Measurements from ENCODE around the gene EPHA7.

DNA sequence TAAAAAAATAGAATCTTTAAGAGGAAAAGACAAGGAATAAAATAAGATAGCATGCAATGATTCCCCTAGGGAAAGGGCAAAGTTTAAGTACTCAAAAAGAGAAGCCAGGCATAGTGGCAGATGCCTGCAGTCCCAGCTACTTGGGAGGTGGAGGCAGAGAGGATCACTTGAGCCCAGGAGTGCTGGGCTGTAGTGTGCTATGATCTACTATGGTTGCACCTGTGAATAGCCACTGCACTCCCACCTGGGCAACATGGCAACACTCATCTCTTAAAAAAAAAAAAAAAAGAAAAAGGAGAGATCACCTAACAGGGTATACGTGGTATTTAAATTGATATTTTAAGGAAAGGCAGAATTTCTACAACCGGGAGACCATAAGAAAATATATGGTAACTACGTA, 16.0 kb downstream of the EPHA7 start:
- no peak for TF ChIP-seq EZH2 (IDR thresholded peaks at IDR 0.05; ENCODE audit: borderline replicate concordance)
- TF ChIP-seq, protein P1, sequence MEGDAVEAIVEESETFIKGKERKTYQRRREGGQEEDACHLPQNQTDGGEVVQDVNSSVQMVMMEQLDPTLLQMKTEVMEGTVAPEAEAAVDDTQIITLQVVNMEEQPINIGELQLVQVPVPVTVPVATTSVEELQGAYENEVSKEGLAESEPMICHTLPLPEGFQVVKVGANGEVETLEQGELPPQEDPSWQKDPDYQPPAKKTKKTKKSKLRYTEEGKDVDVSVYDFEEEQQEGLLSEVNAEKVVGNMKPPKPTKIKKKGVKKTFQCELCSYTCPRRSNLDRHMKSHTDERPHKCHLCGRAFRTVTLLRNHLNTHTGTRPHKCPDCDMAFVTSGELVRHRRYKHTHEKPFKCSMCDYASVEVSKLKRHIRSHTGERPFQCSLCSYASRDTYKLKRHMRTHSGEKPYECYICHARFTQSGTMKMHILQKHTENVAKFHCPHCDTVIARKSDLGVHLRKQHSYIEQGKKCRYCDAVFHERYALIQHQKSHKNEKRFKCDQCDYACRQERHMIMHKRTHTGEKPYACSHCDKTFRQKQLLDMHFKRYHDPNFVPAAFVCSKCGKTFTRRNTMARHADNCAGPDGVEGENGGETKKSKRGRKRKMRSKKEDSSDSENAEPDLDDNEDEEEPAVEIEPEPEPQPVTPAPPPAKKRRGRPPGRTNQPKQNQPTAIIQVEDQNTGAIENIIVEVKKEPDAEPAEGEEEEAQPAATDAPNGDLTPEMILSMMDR (IDR thresholded peaks at IDR 0.05; ENCODE audit: poor library complexity), result no peak

Measured in hepatocyte (in vitro differentiated cells).